GM12891 (cell line): ENCODE measurements around the gene CFAP410.

Experiments used
- POLR2A ChIP-seq: IDR thresholded peaks from 2 replicates; pipeline ENCODE4 v1.6.1; 2011; ENCODE audit warnings: low read depth, low read length, control low read depth
- POLR2AphosphoS5 ChIP-seq: IDR thresholded peaks from 2 replicates; pipeline ENCODE4 v1.6.1; 2011; ENCODE audit warnings: low read depth, low read length, control low read depth
- TAF1 ChIP-seq: IDR thresholded peaks from 2 replicates; pipeline ENCODE4 v1.6.1; 2011; ENCODE audit warnings: low read depth, low read length, control low read depth

GRCh38 chr21:44348861-44349260 lies 9.7 kb upstream of the CFAP410 start:
- no peak for TF ChIP-seq TAF1
- no peak for TF ChIP-seq POLR2A
- no peak for TF ChIP-seq POLR2AphosphoS5
